Measurements from ENCODE around the gene CASP2.
"Not testable (repeated sequence)": the region's sequence is repeated elsewhere in the genome, so short reads cannot be mapped to it uniquely, and the experiment has no call there.

Gene CASP2

DNA sequence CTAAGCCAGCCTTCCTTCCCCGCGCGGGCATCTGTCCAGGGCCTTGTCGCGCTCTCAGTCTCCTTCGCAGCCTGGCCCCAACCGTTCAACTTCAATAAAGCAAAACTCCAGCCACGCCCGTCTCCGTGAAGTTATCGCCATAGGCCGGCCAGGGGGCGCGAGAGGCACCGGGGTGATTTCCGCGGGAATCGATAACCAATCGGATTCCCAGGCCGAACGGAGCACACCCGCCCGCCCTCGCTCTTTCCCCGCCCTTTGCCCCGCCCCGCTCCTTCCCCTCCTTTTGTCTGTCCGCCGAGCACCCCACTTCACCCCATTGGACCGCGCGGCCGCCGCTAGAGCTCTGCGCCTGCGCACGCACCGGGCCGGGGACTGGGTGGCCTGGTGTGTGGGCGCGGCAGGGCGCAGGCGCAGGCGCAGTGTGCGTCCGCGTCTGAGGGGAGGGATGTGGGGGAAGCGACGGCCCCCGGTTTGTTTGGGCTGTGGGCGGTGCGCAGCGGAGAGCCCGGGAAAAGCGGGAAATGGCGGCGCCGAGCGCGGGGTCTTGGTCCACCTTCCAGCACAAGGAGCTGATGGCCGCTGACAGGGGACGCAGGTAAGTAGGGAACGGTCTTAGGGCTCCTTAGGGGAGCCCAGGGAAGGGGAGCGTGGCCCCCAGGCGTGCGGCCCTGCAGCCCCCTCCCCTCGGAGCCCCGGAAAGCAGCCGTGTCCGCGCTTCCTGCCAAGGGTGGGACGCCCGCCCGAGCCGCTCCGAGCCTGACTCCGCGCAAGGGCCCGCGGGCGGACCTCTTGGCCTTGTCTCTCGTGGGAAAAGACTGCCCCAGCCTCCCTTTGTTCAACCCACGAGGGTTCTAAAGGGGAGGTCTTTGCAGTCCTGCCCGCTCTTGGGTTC is at the start of gene CASP2:
TSS of gene CASP2 (plus strand) at position 417 of the 892 bp plus-strand sequence. CDS start at position 522, 105 bp downstream.
- DNase-seq, result peak; percentile 90

DNA sequence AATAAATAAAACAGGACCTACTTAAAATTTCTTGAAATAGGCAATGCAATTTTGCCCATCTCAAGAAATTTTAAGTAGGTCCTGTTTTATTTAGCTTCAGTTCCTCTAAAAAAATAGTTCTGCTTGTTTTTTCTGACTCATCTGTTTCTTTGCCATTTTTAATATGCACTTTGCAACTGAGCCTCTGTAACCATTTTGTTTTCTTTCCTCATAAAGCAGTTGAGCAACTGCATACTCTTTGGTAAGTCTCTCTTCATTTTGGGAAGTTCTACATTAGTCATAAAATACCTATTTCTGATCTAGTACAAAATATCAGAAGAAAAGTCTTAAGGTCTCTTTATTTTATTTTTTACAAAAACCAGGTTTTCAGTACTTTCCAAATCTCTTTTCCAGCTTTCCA is 48.3 kb upstream of the CASP2 start:
- DNase-seq, result no peak

DNA sequence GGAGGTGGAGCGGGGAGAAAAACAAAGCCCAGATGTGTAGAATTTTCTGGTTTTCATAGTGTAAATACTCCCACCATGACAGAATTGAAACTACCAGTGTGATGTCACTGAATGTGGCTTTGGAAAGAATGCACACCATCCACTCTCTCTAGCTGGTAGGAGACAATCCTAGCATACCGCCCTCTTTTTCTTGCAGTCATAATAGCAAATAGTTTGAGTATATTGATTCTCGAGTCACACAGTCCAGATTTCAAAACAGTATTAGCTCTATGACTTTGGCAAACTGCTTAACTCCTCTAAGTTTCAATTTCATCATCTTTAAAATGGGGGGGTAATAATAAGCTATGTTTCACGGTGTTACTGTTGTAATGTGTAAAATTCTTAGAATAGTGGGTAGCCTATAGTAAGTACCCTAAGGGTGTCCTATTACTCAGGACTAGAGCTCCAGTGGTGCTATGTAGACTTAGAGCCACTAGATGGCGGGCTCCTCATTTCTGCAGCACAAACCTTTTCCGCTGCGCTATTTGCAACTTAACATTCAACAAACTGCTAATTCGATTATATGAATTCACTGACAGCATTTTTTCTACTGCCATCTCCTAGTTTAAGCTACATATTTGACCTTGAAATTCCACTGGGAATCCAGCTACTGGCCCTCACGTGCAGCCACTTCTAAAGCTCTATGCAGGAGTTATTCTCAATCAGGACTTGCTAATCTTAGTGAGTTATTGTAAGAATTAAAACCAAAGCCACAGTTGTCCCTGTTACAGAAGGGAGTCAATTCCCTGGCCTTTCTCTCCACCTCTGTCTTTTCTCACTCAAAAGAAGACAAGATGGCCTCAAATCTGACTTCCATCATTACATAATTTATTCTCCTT is 47.6 kb upstream of the CASP2 start:
- DNase-seq, result peak; percentile 59

DNA sequence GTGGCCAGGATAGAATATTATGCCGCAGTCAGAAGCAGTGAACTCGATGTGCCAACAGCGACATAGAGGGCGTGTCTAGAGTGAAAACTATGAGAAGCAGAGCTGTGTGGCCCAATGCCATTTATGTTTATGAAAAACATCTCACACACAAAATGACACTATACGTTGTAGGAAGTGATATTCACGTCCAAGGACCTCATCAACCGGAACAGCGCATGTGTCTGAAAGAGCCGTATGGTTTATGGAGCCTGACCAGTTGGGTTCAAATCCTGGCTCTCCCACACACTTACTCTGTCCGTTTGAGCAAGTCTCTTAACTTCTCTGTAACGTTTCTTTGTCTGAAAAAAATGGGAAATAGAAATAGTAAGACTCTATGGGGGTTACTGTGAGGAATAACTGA is 45.8 kb upstream of the CASP2 start:
- DNase-seq, result no peak

DNA sequence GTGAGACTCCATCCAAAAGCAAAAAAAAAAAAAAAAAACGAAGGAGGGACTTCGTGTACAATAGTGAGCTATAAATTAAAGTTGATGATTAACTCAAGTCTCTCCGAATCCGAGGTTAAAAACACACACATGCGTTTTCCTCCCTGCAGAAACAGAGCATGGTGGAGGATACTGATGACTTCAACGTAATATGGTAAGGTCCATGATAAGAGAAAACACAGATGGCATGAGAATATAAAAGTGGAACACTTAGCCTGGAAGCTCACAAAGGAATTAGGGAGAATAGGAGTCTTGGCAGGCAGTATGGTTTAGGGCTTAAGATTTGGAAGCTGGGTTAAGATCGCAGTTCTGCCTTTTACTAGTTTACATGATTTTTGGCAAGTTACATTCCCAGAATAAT is 45.0 kb upstream of the CASP2 start:
- DNase-seq, result no peak

DNA sequence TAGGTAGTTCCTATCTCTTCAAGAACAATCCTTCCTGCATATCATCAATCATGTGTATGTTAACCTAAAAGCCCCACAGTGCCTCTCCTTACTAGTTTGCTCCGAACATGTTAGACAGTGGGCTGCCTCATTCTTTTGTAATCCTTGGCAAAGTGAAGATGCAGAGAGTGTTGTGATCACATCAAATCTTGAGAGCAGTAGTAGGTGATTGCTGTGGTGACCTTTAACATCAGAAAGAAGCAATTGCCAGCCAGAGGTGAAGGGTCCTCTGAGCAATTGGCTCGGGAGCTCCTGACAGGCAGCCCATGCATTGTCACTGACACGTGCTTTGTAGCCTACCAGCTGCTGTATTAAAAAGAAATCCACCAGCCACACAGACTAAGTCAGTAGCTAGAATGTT is 44.5 kb upstream of the CASP2 start:
- no peak for DNase-seq

DNA sequence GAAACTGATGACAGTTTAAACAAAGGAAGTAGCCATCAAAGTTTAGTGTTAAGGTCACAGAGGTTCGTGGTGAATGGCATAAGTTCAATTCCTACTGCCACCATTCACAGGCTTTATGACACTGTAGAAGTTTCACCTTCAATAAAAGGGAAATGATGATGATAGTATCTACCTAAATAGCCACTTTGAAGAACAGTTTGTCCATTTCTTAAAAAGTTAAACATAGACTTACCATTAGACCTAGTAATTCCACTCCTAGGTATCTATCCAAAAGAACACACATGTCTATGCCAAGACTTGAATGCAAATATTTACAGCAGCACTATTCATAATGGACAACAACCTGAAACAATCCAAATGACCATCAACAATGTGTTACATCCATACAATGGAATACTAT is 43.8 kb upstream of the CASP2 start:
- DNase-seq, result no peak

DNA sequence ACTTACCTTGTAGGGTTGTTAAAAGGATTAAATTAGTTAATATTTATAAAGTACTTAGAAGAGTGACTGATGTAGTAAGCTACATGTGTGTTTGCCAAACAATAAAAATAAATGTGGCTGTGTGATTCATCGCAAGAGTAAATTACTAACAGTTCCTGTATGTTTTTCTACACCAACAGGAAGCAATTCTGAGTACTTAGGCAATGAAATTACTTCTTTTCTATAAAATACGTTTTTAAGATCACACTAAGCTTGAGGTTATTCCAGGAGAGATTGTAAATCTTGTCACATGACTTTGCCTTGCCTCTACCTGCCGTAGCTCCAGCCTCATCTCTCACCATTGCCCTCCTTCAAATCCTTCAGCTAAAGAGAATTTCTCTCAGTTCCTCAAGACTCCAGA is 43.0 kb upstream of the CASP2 start:
- no peak for DNase-seq

DNA sequence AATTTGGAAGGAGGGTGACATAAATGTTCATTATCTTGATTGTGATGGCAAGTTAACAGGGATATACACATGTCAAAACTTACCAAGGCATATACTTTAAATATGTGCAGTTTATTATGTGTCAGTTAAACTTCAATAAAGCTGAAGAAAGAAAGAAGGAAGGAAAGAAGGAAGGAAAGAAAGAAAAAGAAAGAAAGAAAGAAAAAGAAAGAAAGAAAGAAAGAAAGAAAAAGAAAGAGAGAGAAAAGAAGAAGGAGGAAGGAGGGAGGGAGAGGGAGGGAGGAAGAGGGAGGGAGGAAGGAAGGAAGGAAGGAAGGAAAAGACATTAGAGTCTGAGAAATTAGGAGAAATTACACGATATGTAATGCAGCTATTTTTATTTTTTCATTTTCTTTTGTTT is 40.8 kb upstream of the CASP2 start:
- no peak for DNase-seq

DNA sequence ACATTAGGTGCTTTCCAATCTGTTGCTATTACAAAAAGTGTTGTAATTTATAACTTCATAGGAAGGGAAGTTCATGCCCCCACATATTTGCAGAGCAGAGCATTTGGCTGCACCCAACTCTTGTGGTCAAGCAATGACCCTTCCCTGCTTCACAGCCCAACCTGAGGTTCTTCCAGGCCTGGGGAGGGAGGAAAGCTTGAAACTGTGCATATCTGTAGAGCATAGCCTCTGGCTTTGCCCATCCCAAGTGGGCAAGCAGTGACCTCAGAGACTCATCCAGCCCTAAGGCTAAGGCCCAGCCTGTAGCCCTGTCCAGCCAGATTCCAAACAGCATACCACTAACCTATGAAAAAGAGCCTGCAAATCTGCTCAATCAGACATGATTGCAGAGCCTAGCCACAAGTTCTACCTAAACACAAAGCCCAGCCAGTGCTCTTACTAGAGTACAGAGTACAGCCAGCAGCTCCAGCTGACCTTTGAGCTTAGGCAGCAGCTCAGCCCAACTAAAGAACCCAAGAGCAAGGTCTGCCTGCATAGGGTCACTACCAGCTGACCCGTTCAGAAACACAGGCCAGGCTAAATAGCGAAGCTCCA is 39.3 kb upstream of the CASP2 start:
- DNase-seq, result no peak

DNA sequence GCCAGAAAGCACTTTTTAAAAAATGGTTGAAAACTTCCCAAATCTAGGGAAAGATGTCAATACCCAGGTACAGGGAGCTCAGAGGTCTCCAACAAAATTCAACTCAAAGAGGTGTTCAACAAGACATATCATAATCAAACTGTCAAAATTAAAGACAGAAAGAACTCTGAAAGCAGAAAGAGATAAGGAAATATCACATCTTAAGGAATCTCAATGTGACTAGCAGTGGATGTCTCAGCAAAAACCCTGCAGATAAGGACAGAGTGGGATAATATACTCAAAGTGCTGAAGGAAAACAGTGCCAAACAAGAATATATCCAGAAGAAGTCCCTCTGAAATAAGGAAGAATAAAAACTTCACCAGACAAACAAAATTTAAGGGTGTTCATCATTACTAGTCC is 38.0 kb upstream of the CASP2 start:
- no peak for DNase-seq

DNA sequence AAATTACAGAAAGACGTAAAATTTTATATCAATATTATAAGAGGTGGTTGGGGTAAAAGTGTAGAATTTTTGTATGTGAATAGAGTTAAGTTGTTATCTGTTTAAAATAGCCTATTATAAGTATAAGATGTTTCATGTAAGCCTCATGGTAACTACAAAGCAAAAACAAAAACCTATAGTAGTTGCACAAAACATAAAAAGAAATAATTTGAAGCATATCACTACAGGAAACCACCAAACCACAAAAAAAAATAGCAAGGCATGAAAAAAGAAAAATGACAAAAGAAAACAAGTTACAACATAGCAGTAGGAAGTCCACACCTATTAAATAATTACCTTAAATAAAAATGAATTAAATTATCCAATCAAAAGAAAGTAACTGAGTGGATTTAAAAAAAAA is 37.3 kb upstream of the CASP2 start:
- no peak for DNase-seq

DNA sequence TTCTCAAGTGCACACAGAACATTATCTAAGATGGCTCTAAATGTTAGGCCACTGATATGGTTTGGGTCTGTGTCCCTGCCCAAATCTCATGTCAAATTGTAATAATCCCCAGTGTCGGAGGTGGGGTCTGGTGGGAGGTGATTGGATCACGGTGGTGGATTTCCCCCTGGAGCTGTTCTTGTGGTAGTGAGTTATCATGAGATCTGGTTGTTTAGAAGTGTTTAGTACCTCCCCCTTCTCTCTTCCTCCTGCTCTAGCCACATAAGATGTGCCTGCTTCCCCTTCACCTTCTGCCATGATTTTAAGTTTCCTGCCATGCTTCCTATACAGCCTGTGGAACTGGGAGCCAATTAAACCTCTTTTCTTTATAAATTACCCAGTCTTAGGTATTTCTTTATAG is 36.1 kb upstream of the CASP2 start:
- no peak for DNase-seq

DNA sequence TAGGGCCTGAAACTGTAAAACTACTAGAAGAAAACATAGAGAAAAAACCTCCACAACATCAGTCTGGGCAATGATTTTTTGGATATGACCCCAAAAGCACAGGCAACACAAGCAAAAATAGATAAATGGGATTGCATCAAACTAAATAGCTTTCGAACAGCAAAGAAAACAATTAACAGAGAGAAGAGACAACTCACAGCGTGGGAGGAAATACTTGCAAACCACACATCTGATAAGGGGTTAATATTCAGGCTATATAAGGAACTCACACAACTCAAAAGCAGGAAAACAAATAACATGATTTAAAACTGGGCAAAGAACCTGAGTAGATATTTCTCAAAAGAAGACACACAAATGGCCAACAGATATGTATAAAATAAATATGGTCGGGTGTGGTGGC is 32.6 kb upstream of the CASP2 start:
- no peak for DNase-seq

DNA sequence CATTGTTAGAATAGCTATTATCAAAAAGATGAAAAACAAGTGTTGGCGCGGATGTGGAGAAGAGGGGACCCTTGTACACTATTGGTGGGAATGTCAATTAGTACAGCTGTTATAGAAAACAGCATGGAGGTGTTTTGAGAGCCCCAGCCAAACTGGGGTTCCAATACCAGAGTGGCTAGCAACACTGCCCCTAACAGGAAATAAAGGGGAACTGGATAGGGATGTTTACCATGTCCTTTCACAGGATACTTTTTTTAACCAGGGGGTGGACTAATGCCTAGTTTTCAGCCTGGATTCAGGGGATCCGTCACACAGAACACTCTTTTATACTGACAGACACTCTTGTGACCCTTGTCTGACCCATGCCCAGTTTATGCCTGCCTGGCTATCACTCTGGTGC is 31.8 kb upstream of the CASP2 start:
- no peak for DNase-seq

DNA sequence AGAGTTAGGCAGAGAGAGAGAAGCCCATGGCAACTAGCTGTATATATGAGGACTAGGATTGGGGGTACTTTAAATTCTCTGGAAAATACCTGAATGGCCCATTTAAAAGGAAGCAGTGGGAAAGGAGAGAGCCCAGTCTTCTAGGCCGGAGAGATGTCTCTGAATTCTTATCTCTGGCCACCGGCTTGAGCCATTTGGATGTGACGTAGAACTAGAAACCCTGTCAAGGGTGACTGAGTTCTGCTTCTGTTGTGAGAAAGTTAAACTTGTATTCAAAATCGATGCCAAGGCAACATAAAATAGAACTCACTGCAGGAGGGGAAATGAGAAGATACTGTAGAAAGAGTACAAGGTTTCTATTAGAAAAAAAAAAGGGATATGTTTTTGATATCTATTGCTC is 31.2 kb upstream of the CASP2 start:
- no peak for DNase-seq

DNA sequence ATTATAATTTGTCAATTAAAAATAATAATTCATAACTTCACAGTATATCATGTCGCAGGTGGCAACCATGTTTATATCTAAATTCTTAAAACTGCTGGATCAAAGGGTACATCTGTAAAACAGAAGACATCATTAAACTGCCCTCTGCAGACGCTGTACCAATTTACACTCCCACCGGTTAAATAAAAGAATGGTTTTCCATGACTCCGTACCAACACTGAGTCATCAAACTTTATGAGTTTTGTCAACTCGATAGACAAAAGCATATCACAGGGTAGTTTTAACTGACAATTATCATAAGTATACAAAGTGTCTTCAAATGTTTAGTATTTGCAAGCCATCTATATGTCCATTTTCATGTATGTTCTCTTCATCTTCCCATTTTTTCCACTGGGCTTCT is 30.6 kb upstream of the CASP2 start:
- DNase-seq, result no peak

DNA sequence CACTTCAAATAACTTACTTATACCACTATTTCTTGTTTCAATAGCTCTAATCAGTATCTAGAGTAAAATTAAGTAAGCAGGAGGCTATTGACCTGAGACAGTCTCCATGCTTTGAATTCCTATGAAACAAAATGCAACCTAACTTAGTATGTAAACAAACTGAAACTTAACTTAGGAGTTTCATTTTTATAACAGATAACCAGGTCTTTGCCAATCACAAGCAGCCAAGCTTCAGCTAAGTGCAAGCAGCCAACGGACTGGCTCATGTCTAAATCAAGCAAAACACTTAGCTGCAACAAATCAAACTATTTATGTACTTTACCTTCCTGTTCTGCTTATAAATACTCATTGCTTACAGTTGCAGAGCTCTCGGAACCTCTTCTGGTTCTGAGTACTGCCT is 29.3 kb upstream of the CASP2 start:
- DNase-seq, result no peak

DNA sequence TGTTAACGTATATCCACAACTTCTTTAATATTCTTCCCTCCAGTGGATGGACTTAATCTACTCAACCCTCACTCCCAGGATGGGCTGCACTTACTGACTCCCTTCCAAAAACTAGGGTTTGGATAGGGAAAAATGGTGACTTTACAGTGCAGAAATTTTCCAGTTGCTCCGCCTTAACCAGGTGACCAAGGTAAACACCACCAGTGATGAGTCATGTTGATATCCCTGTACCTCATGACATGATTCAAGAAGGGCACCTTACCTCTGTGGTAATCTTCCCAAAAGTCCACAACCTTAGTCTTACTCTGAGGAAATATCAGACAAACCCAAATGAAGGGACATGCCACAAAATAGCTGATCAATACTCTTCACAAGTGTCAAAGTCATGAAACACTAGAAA is 28.4 kb upstream of the CASP2 start:
- DNase-seq, result no peak

DNA sequence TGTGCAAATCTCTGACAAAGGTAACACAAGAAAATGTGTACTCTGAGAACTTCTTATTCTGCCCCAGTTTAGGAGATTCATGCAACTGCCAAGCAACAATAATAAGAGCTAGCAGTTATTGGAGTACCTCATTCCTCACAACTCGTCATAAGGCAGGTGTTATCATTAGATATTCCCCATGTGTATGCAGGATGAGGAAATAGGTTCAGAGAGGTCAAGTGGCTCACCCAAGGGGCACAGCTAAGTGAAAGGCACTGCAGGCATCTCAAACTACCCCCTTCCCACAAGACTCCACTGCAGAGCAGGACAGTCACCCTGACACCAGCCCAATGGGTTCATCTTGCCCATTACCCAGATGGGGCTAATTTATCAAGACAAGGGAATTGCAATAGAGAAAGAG is 26.2 kb upstream of the CASP2 start:
- DNase-seq, result no peak

DNA sequence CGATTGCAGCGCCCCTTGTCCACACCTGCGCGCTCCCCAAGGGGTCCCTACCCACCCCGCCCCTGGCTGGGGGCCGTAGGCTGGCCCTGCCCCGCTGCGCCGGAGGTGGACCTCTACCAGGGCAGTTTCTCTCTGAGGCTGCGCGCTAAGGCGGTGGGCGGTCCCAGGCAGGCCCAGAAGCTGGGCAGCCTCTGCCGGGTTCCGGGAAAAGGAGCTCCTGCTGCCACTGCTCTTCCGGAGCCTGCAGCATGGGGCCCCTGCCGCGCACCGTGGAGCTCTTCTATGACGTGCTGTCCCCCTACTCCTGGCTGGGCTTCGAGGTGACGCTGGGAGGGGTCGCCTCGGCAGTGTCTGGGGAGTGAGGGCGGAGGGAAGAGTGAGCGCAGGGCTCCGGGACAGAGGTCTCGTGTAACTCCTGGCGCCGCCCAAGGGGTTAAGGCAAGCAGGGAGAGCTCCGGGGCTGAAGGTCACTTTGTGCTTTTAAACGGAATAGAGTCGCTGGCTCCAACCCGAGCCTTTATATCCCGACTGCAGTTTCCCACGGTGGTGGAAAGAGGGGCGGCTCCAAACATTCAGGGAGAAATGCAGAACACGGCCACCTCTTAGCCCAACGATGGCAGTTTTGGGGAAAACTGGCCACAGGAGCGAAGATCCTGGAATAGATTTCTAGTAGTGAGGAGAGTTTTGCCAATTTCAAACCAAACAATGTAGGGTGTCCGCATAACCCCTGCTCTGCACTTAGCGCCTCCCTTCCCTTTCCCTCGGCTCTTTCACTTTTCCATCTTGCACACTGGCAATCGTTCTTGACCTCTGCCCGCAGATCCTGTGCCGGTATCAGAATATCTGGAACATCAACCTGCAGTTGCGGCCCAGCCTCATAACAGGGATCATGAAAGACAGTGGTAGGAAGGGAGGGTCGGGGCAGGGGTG is 24.6 kb upstream of the CASP2 start, which contains the start of gene GSTK1:
TSS of gene GSTK1 (plus strand) at position 176 of the 930 bp plus-strand sequence. CDS start at position 249, 73 bp downstream.
- DNase-seq, result peak; percentile 37

DNA sequence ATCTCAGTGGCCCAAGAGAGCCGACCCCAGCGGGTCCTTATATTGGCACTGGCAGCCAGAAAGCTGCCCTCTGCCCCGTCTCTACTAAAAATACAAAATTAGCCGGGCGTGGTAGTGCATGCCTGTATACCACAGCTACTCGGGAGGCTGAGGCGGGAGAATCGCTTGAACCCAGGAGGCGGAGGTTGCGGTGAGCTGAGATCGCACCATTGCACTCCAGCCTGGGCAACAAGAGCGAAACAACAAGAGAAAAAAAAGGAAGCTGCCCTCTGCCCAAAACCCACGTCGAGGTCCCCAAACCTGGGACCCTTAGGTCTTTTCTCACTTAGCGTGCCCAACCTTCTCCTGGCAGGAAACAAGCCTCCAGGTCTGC is 24.0 kb upstream of the CASP2 start:
- not testable (repeated sequence) for DNase-seq

All from NCI-H2029 treated with DMSO at 0.1 percent for 48 hours (cell line).